Stimulated activated CD4-positive, alpha-beta T cell treated with anti-CD3 and anti-CD28 coated beads, TNF-alpha, amount 100 ng/mL, for 4 hours (primary cell): ENCODE measurements around the gene GALNT2.
A peak's percentile ranks its signal among the peaks of the same experiment; 100 is the strongest.

Experiments
- DNase-seq, 3 experiments: peaks; one replicate each; pipeline ENCODE4 v3.0.0-alpha.2; 2020; ENCODE audit warnings: low read depth in 3 of 3

Gene GALNT2

GRCh38 chr1:230299191-230300006, 232.4 kb downstream of the GALNT2 start:
- DNase-seq = no peak

- no peak for DNase-seq
Observed at GRCh38 chr1:230300322-230301301, 233.6 kb downstream of the GALNT2 start.

DNA sequence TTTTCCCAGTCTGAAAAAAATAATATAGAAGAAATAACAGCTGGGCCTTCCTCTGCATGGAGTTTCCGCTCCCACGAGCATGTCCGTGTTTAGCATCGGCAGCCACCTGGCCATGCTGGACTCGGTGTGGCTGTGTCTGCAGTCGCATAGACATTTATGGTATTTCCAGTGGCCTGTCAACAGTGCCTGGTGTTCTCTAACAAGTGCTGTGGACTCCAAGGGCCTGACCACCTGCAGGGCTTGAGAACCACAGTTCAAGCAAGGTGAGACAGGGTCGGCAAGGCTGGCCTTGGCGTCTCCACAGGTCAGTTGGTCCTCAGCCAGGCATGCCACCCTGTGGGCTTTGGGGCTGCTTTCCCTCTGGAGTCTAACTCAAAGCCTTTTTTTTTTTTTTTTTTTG, 234.3 kb downstream of the GALNT2 start:
- DNase-seq = no peak

- no peak for DNase-seq
Observed at GRCh38 chr1:230301822-230302221, 234.8 kb downstream of the GALNT2 start.

DNA sequence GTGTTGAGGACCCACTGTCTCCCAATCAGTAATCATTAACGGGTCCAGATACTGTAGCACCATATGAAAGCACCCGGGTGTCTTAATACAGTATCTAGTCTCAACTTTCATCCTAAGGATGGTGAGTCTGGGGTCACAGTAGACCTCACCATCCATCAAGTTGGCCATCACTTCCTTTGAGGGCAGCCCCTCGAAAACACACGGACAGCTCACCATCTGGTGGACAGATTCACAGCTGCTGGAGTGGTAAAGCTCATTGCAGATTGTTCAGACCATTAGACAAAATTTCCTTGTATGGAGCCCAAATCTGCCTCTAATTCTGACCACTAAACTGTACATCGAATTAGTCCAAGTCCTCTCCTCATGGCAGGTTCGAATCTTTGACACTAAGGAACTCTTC, 236.0 kb downstream of the GALNT2 start:
- no peak for DNase-seq

- DNase-seq = no peak
Observed at GRCh38 chr1:230303822-230304221, 236.8 kb downstream of the GALNT2 start.

DNA sequence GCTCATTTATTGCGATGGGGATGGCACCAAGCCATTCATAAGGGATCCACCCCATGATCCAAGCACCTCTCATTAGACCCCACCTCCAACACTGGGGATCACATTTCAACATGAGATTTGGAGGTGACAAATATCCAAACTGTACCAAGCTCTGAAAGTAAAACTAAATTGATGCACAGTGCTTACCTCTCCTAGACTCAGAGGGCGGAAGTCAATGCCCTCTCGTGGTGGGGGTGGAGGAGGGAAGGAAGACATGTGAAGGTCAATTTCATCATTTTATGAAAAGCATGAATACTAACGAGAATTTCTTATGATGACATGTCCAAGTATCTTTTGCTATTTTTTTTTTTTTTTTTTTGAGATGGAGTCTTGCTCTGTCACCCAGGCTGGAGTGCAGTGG, 239.1 kb downstream of the GALNT2 start:
- no peak for DNase-seq

- no peak for DNase-seq
Observed at GRCh38 chr1:230307213-230307612, 240.2 kb downstream of the GALNT2 start.

- DNase-seq = no peak
Observed at GRCh38 chr1:230308039-230308438, 241.0 kb downstream of the GALNT2 start.

DNA sequence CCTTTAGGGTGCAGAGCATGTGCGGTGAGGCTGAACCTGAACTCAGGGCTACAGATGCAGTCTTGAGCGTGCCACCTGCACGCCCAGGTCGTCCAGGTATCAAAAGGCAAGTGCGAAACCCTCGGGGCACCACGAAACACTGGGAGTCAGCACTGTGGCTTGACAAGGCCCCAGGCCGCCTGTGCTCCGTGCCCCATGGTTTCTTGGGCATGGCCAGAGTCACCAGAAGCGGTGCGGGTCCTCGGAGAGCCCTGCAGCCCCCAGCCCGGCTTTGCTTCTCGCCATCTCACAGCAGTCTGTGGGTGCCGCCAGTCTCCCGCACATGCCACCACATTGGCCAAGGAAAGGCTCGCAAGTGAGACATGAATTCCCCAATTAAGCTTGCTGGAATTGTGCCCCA, 241.8 kb downstream of the GALNT2 start:
- DNase-seq = no peak

DNA sequence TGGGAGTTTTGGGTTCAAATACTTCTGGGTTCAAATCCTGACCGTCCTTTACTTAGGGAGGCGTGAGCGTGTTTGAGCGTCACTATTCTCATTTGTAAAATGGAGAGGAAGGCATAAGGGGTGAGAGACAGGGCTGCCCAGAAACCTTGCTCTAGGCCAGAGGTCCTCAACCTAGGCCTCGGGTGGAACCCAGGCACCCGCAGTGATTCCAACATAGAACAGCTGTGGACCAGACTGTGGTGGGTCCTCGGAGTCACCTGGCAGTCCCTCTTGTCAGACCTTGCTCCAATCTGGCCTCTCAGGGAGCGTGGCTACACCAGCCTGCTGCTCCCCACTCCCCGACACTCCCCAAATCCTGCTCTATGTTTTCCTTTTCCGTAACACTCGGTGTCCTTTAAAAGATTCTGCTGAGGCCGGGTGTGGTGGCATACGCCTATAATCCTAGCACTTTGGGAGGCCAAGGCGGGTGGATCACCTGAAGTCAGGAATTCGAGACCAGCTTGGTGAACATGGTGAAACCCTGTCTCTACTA, 242.7 kb downstream of the GALNT2 start:
- DNase-seq = no peak

DNA sequence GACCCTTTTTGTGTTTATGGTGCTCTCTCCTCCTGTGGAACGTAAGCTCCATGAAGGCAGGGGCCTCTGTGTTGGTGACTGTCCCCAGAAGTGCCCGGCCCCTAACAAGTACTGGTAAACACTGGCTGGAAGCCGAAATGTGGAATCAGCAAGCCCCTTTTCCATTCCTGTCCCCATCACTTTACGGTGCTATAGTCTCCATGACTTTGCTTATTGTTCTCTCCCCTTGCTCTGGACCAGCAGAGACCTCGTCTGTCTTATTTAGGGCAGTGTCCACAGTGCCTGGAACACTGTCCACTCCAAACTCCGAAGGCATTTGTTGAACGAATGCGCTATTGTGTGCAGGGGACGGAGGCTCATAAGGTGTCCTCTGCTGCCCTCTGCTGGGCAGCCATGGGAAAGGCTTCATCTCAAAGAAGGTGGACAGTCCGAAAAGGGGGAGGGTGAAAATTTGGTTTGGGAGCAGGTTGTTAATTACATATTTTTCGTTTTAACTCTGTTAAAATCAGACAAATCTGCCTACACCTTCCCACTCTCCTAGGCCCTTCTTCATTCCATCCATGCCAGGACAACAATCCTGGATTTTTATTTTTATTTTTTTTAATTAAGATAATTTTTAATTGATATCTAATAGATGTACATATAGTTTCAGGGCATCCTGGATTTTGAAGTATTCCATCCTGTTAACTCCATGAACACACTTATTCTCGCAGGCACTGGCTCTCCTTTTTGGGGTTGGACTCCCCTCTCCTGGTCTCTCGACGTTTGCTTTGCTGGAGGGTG, 243.5 kb downstream of the GALNT2 start:
- DNase-seq = peak; percentile 16 to 43 (median 23)

- no peak for DNase-seq
Observed at GRCh38 chr1:230312676-230313075, 245.6 kb downstream of the GALNT2 start.

DNA sequence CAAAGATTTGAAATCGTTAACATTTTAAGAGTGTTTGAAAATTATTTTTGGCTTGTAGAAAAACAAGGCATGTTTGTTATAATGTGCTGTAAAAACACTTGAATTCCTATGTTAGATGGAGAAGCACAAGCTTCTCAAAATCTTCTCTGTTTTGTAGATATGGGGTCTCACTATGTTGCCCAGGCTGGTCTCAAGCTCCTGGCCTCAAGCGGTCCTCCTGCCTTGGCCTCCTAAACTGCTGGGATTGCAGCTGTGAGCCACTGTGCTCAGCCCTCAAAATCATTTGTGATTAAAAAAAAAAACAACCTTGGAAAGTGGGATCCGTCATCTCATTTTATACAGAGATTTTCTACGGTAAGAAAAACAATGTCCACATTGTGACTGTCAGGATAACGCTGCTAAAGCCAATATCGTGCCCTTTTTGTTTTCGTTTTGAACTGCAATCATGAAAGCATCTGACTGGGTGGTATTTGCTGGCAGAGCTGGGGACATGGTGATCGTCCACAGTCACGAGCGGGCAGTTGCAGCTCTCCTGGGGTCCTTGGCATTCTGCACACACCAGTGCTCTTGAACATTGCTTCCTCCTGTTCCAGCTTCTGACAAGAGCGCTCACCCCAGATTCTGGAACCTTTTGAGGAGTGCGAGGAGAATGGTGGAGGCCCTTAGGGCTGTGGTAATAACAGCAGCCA, 246.6 kb downstream of the GALNT2 start:
- DNase-seq = no peak

GRCh38 chr1:230314142-230314470, 247.1 kb downstream of the GALNT2 start:
- DNase-seq = no peak

- DNase-seq = no peak
Observed at GRCh38 chr1:230315099-230315498, 248.1 kb downstream of the GALNT2 start.

DNA sequence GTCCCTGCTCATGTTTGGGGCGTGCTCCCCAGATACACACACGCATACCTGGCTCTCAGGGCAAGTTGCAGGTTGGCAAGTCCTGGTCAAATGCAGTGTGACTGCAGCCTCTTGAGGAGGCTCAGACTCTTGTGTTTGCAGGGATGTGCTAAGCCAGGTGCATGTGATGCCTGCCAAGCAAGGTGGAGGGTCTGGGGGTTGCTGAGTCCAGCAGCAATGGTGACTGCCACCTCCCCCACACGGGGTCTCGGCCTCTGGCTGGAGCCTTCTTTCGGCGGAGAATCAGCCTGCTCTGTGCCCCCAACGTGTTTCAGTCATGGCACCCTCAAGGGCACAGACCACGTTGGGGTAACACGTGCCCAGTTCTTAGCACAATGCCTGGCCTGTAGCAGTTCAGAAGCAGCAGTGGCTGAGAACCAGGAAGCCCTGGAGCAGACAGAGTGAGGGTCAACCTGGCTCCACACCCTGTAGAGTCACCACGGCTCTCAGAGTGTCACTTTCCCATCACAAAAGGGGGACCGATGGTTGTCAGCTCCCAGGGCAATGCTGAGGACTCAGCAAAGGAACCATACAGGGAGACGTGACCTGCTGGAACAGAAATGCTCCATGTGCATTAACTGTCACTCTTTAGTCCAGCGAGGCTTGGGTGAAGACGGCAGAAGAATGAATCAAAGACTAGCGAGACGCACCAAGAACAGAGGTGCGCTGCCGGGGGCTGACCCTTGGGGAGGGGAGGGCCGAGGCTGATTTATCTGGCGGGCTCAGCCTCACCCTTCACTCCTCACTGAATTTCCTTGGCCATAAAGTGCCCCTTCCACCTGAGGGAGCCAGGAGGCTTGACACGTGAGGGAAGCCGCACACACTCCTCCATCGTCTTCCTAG, 250.1 kb downstream of the GALNT2 start:
- DNase-seq = no peak

DNA sequence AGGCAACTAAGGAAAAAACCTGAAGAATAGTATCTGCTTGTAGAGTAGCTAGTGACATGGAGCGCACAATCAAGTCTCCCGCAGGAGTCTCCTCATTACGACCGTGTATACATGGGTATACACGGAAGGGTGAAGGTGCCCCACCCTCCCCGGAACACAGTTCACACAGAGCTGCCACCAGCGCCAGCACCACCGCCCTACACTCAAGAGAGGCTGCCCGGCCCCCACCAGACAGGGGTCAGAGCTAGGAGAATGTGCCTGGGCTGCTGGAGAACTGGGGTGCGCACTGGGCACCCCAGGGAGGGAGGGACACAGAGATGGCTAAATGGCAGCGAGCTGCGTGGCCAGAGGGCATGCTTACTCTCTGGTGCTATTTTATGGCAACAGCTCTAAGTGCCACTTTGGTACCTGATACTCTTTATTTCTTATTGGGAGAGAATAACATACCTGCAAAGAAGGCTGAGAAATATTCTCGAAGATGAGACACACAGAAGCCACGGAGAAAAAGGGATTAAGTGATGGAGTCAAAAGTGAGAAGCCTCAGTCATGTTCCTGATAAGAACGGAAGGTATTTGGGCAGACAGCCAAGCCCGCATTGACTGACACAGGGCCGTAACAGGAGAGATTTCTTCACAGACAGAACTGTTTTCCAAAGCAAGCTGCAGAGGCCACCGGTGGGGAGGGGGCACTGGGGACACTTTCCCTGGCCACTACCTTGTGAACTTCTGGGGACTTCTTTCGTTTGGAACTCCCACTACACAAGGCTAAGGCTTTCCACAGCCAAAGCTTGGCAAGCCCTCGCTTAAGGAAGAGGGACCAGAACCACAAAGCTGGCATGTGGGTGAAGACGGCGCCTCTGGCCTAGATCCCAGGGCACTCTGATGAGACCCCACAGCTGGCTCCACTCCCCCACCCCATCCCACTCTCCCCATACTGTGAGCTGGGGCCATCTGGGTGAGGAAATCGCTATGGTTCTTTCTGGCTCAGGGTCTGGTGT, 251.1 kb downstream of the GALNT2 start:
- DNase-seq = no peak
